ENCODE data around the gene SOHLH1. TPM values are rescaled to one million over a fixed set of nuclear protein-coding genes. Genes with fewer than 3 reads are reported as not detected.

SOHLH1 gene
- total RNA-seq, 4 donors from 2014 or later: not detected

DNA sequence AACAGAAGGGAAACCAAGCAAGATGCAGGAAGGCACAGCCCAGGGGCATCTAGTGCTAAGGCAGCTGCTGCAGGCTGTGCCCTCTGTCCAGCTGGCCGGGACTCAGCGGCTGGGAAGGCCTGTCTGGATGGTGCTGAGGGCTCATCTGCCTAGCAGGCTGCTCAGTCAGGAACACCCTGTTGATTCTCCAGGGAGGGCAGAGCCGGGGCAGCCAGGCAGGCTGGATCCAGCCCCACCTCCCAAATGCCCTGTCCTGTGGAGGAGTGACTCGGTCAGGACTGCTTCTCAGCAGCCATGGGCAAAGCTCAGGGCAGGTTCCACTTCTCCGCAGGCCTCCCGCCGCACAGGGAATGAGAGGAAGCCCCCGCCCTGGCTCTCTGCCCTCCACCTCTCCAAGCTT lies 44.0 kb downstream of the SOHLH1 start:
- Histone ChIP-seq H3K27me3 (no peaks in the 10 kb centered on the region), H3K4me3 (replicated peaks in 1 of 3) (no peak overlapping the region), H3K36me3 (no peaks in the 10 kb centered on the region), H3K4me1 (no peaks in the 10 kb centered on the region), H3K9me3 (no peaks in the 10 kb centered on the region), H3K27ac (no peak overlapping the region)
- WGBS, 2 donors: 60 to 66% methylated on average over 4 to 8 of the region's 8 CpGs
- TF ChIP-seq, protein P1, sequence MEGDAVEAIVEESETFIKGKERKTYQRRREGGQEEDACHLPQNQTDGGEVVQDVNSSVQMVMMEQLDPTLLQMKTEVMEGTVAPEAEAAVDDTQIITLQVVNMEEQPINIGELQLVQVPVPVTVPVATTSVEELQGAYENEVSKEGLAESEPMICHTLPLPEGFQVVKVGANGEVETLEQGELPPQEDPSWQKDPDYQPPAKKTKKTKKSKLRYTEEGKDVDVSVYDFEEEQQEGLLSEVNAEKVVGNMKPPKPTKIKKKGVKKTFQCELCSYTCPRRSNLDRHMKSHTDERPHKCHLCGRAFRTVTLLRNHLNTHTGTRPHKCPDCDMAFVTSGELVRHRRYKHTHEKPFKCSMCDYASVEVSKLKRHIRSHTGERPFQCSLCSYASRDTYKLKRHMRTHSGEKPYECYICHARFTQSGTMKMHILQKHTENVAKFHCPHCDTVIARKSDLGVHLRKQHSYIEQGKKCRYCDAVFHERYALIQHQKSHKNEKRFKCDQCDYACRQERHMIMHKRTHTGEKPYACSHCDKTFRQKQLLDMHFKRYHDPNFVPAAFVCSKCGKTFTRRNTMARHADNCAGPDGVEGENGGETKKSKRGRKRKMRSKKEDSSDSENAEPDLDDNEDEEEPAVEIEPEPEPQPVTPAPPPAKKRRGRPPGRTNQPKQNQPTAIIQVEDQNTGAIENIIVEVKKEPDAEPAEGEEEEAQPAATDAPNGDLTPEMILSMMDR (IDR thresholded peaks at IDR 0.05): no peak
- no peak for TF ChIP-seq POLR2A (IDR thresholded peaks at IDR 0.05)
- intact Hi-C loops (cut with DNase I): no loop called here
- no peak for DNase-seq

DNA sequence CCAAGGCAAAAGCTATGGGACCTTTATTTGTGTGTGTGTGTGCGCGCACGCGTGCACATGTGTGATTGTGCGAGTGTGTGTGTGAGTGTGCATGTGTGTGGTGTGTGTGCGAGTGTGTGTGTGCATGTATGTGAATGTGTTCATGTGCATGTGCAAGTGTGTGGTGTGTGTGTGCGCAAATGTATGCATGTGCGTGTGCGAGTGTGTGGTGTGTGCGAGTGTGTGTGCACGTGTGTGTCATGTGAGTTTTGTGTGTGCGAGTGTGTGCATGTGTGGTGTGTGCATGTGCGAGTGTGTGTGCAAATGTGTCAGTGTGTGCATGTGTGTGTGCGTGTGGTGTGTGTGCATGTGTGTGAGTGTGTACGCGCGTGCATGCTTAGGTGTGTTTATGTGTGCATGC lies 48.9 kb downstream of the SOHLH1 start:
- no peaks in the 10 kb centered on the region for H3K4me1 ChIP-seq
- no peaks in the 10 kb centered on the region for H3K27me3 ChIP-seq
- H3K9me3 ChIP-seq: no peaks in the 10 kb centered on the region
- intact Hi-C loops (cut with DNase I): no loop called here
- DNase-seq: no peak
- WGBS, 2 donors: 88 to 92% methylated on average over 17 of the region's 17 CpGs
- TF ChIP-seq, protein P1 (IDR thresholded peaks at IDR 0.05): no peak
- no peak for TF ChIP-seq POLR2A (IDR thresholded peaks at IDR 0.05)
- H3K27ac ChIP-seq: no peak overlapping the region
- no peaks in the 10 kb centered on the region for H3K36me3 ChIP-seq
- no peak overlapping the region for H3K4me3 ChIP-seq (replicated peaks in 1 of 3)

DNA sequence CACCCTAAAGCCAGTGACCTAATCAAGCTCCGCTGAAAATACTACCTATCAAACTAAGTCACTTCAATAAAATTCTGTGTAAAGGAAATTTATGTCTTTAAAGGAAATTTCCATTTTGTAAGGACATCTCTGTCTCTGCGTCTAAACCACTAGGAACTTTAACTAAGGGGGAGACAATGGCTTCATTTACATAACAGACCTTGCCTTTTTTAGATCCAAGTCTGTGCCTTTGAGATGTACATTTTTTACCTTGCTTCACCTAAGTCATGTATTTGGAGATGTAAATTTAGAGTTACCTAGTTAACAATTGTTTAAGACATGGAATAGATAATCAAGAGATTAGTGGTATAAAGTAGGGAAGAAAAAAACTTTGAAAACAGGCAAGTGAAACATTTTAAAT lies 49.8 kb downstream of the SOHLH1 start:
- Histone ChIP-seq H3K4me1 (no peaks in the 10 kb centered on the region), H3K4me3 (replicated peaks in 1 of 3) (no peak overlapping the region), H3K9me3 (no peaks in the 10 kb centered on the region), H3K36me3 (no peaks in the 10 kb centered on the region), H3K27ac (no peak overlapping the region), H3K27me3 (no peaks in the 10 kb centered on the region)
- no peak for DNase-seq
- intact Hi-C loops (cut with DNase I): no loop called here
- TF ChIP-seq POLR2A (IDR thresholded peaks at IDR 0.05): no peak
- TF ChIP-seq, protein P1 (IDR thresholded peaks at IDR 0.05): no peak
- 65 to 67% methylated on average over 2 of the region's 2 CpGs for WGBS, 2 donors

DNA sequence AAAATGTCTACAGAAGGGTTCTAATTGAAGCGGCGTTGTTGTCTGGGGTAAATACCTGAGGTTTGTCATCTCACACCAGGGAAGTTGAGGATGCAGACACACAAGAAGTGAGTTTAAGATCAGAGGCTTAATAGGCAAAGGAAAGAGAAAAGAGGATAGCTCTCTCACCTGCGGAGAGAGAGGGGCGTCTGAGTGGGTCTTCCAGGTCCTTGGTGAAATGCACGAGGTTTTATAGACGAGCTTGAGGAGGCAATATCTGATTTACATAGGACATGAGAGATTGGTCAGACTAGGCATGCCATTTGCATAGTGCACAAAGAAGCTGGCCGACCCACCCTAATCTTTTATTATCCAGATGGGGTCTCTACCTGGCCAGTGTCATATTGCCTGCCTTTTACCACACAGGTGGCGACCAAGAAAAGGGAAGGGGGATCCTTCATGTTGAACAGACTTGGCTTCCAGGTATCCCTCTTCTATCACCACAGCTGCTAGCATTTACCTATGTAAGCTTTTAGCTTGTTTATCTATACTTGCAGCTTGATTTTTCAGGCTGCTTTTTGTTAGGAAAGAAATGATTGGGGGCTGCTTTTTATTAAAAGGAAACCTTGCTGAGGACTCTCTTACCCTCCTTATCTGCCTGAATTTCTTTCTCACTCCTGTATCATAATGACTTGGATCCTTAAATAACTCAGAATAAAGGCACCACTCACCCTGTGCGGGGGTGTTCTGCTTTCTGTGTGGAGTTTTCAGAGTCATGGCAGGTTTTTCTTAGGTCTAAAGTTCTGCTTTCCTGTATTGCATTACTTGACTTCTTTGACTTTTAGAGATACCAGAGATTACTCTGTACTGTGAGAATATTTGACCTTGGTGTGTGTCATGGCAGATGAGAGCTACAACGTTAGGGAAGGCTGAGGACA lies 50.5 kb downstream of the SOHLH1 start:
- TF ChIP-seq, protein P1 (IDR thresholded peaks at IDR 0.05): no peak
- no peak for TF ChIP-seq POLR2A (IDR thresholded peaks at IDR 0.05)

DNA sequence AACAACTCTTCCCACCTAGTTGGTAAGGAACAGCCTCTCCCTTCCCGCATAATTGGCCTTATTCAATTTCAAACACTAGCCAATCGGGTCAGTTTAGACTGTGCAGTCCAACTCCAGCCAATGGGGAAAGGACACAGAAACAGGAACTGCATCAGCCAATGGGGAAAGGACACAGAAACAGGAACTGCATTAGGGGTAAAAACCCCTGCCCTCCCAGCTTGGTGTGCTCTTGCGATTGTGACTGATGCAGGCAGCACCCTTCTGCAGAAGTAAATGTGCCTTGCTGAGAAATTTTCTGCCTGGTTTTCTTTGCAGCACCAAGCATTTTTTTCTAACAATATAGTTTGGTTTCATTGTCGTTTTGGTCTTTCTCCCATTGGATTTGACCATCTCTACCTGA lies 51.4 kb downstream of the SOHLH1 start:
- intact Hi-C loops (cut with DNase I): no loop called here
- H3K36me3 ChIP-seq: no peaks in the 10 kb centered on the region
- no peak overlapping the region for H3K4me3 ChIP-seq (replicated peaks in 1 of 3)
- H3K9me3 ChIP-seq: no peaks in the 10 kb centered on the region
- no peak for TF ChIP-seq POLR2A (IDR thresholded peaks at IDR 0.05)
- TF ChIP-seq, protein P1 (IDR thresholded peaks at IDR 0.05): no peak
- no peaks in the 10 kb centered on the region for H3K4me1 ChIP-seq
- WGBS, 2 donors: 88 to 90% methylated on average over 4 of the region's 4 CpGs
- DNase-seq: no peak
- no peak overlapping the region for H3K27ac ChIP-seq
- H3K27me3 ChIP-seq: no peaks in the 10 kb centered on the region

More for the DNA sequence above, 50.5 kb downstream of the SOHLH1 start:
- Histone ChIP-seq H3K4me1 (no peaks in the 10 kb centered on the region), H3K27me3 (no peaks in the 10 kb centered on the region), H3K9me3 (no peaks in the 10 kb centered on the region), H3K27ac (no peak overlapping the region), H3K36me3 (no peaks in the 10 kb centered on the region), H3K4me3 (replicated peaks in 1 of 3) (no peak overlapping the region)
- no peak for DNase-seq
- intact Hi-C loops (cut with DNase I): no loop called here
- WGBS, 2 donors: 78 to 81% methylated on average over 10 of the region's 10 CpGs
